Ovary (tissue), 3 donors: Measurements from ENCODE around the gene HACD2.

Experiments
- CTCF ChIP-seq, 3 donors: fragments of 450-650 bp in 2 of 3; fragments of 200-600 bp in 1 of 3; IDR thresholded peaks; one replicate each; pipeline versions ENCODE4 v1.5.1 to v1.8.0; 2016 to 2022; ENCODE audit warnings: antibody characterized with exemption in 3 of 3, mild to moderate bottlenecking in 1 of 3
- POLR2A ChIP-seq: fragments of 450-650 bp; IDR thresholded peaks from one replicate; pipeline ENCODE4 v1.6.1; 2017; ENCODE audit warnings: antibody characterized with exemption, mild to moderate bottlenecking, moderate library complexity
- donor health status: DM: no; HTN: no; CAD: no.

- TF ChIP-seq CTCF (IDR thresholded peaks at IDR 0.05) (no peak), POLR2A (no peak)
Observed at GRCh38 chr3:123478314-123478713, 106.5 kb downstream of the HACD2 start.
